Measurements from ENCODE around the gene ATP6V1B1. TPM values are rescaled to one million over a fixed set of nuclear protein-coding genes. Genes with fewer than 3 reads are reported as not detected.

Gene ATP6V1B1
- total and polyA plus RNA-seq, 4 donors = not detected

DNA sequence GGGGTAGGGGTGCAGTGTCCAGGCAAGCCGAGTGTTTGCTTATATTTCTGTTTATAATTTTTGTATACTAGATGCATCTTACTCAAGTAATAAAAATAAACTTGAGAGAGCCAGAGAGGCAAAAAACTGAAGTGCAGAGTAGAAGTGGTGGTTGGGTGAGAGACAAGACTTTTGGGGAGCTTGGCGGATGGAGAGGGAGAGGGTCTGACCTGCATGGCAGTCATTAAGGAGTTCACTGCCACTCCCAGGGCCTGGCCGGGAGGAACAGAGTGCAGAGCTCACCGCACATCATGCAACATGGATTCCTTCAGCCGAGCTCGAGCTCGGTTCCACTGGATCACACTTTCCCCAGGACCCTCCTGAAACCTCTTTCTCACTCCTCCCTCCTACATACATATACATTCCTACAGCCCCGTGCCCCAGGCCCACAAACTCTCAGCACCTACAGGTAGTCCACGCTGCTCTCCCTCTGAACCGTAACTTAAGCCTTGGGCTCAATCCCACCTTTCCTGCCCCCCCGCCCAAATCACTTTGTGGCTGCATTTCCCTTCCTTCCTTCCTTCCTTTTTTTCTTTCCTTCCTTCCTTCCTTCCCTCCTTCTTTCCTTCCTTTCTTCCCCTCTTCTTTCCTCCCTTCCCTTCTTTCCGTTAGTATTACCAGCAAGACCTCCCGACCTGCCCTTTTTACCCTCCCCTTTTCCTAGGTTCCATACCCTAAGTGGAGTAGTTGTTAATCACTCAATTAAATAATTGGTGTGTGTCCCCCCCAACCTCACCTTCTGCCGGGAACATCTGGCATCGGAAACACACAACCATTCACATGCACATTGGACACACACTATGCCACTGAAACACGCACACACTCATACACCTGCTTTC is 37.1 kb upstream of the ATP6V1B1 start:
- no peak overlapping the region for H3K27ac ChIP-seq (ENCODE audit: low read depth in 1 of 2, low read length in 2 of 2)
- WGBS = 13% methylated on average over 16 of the region's 16 CpGs
- H3K4me3 ChIP-seq (ENCODE audit: low read depth in 1 of 3, low read length in 3 of 3) = no peak overlapping the region
- H3K9me3 ChIP-seq (ENCODE audit: control insufficient read depth in 4 of 4, low read length in 3 of 4) = no peaks in the 10 kb centered on the region
- peaks cover 0 to 33% (median 21%) of the 10 kb centered on the region in 4 donors for H3K27me3 ChIP-seq (ENCODE audit: control insufficient read depth in 4 of 4, insufficient read depth in 4 of 4, low read length in 3 of 4)
- H3K36me3 ChIP-seq (ENCODE audit: control insufficient read depth in 4 of 4, insufficient read depth in 3 of 4, low read depth in 1 of 4, low read length in 3 of 4) = no peaks in the 10 kb centered on the region
- H3K9ac ChIP-seq (ENCODE audit: low read depth in 1 of 2, low read length in 2 of 2) = no peak overlapping the region
- TF ChIP-seq CTCF (IDR thresholded peaks at IDR 0.05; ENCODE audit: low read depth, low read length, missing input control) = no peak
- TF ChIP-seq, protein P1, sequence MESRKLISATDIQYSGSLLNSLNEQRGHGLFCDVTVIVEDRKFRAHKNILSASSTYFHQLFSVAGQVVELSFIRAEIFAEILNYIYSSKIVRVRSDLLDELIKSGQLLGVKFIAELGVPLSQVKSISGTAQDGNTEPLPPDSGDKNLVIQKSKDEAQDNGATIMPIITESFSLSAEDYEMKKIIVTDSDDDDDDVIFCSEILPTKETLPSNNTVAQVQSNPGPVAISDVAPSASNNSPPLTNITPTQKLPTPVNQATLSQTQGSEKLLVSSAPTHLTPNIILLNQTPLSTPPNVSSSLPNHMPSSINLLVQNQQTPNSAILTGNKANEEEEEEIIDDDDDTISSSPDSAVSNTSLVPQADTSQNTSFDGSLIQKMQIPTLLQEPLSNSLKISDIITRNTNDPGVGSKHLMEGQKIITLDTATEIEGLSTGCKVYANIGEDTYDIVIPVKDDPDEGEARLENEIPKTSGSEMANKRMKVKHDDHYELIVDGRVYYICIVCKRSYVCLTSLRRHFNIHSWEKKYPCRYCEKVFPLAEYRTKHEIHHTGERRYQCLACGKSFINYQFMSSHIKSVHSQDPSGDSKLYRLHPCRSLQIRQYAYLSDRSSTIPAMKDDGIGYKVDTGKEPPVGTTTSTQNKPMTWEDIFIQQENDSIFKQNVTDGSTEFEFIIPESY (IDR thresholded peaks at IDR 0.05) = no peak
- TF ChIP-seq GABPA (IDR thresholded peaks at IDR 0.05 in 1 of 2, conservative IDR thresholded peaks at IDR 0.05 in 1 of 2) = no peak
- TF ChIP-seq MAX (IDR thresholded peaks at IDR 0.05) = no peak
- DNase-seq (ENCODE audit: low spot score) = no peak
- H3K4me1 ChIP-seq (ENCODE audit: control insufficient read depth in 4 of 4, insufficient read depth in 4 of 4, low read length in 3 of 4) = peaks cover 8 to 33% (median 20%) of the 10 kb centered on the region in 4 donors

DNA sequence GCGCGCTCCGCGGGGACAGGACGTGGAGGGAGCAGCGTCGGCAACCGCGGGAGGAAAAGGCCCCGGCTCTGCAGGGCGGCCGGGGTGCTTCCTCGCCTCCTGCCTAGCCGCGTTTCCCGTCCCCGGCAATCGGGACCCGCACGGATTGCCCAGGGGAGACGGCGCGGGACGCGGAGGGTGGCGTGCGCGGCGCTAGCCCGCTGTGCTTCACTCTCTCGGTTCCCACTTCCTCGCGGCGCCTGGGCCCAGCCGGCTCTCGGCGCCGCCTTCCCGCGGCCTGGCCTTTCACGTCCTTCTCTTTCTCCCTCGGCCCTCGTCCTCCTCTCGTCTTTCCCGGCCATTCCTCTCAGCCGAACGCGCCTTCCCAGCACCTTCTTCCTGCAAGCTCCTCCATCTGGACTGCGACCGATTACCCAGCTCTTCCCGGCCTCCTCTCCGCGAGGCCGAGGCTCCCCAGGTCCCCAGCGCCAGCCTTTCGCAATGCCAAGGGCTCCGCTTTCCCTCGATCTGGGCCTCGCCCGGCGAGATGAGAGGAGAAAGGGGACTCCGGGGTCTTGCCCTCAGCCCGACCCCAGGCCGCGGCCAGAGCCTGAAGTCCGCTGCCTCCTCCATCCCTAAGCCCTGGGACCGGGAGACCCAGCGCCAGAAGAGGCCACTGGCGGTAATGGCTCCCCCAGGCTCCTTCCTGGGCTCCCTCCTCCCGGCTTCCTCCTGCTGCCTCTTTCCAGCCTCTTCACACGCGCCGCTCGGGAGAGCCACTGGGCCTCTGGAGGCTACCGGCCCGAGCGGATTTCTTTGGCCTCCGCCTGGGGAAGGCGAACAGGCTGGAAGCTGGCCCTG is 34.3 kb upstream of the ATP6V1B1 start:
- DNase-seq (ENCODE audit: low spot score) = peak; percentile 31
- no peak for TF ChIP-seq MAX (IDR thresholded peaks at IDR 0.05)
- no peak for TF ChIP-seq CTCF (IDR thresholded peaks at IDR 0.05; ENCODE audit: low read depth, low read length, missing input control)
- TF ChIP-seq, protein P2, sequence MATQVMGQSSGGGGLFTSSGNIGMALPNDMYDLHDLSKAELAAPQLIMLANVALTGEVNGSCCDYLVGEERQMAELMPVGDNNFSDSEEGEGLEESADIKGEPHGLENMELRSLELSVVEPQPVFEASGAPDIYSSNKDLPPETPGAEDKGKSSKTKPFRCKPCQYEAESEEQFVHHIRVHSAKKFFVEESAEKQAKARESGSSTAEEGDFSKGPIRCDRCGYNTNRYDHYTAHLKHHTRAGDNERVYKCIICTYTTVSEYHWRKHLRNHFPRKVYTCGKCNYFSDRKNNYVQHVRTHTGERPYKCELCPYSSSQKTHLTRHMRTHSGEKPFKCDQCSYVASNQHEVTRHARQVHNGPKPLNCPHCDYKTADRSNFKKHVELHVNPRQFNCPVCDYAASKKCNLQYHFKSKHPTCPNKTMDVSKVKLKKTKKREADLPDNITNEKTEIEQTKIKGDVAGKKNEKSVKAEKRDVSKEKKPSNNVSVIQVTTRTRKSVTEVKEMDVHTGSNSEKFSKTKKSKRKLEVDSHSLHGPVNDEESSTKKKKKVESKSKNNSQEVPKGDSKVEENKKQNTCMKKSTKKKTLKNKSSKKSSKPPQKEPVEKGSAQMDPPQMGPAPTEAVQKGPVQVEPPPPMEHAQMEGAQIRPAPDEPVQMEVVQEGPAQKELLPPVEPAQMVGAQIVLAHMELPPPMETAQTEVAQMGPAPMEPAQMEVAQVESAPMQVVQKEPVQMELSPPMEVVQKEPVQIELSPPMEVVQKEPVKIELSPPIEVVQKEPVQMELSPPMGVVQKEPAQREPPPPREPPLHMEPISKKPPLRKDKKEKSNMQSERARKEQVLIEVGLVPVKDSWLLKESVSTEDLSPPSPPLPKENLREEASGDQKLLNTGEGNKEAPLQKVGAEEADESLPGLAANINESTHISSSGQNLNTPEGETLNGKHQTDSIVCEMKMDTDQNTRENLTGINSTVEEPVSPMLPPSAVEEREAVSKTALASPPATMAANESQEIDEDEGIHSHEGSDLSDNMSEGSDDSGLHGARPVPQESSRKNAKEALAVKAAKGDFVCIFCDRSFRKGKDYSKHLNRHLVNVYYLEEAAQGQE (IDR thresholded peaks at IDR 0.05) = no peak
- no peak for TF ChIP-seq FOXA2 (IDR thresholded peaks at IDR 0.05)
- peaks cover 8 to 33% (median 20%) of the 10 kb centered on the region in 4 donors for H3K4me1 ChIP-seq (ENCODE audit: control insufficient read depth in 4 of 4, insufficient read depth in 4 of 4, low read length in 3 of 4)
- H3K4me3 ChIP-seq (ENCODE audit: low read depth in 1 of 3, low read length in 3 of 3) = peak overlapping the region in 2 of 3 donors; percentile 23 to 43
- peaks cover 4 to 33% (median 23%) of the 10 kb centered on the region in 4 donors for H3K27me3 ChIP-seq (ENCODE audit: control insufficient read depth in 4 of 4, insufficient read depth in 4 of 4, low read length in 3 of 4)
- no peak overlapping the region for H3K9ac ChIP-seq (ENCODE audit: low read depth in 1 of 2, low read length in 2 of 2)
- no peak overlapping the region for H3K27ac ChIP-seq (ENCODE audit: low read depth in 1 of 2, low read length in 2 of 2)
- peaks cover 0 to 4% (median 0%) of the 10 kb centered on the region in 4 donors for H3K9me3 ChIP-seq (ENCODE audit: control insufficient read depth in 4 of 4, low read length in 3 of 4)
- WGBS = 10% methylated on average over 79 of the region's 79 CpGs
- H3K36me3 ChIP-seq (ENCODE audit: control insufficient read depth in 4 of 4, insufficient read depth in 3 of 4, low read depth in 1 of 4, low read length in 3 of 4) = no peaks in the 10 kb centered on the region

Measured in liver (tissue), 9 donors.